ENCODE measurements around the gene STAT3. TPM values are rescaled to one million over a fixed set of nuclear protein-coding genes. Genes with fewer than 3 reads are reported as not detected.

The STAT3 gene
- total and polyA plus RNA-seq, 9 of the 15 experiments (the other 6 are each of a cell fraction or from before 2014, with no cell fraction given) = 90.0 to 179 (median 114) TPM

DNA sequence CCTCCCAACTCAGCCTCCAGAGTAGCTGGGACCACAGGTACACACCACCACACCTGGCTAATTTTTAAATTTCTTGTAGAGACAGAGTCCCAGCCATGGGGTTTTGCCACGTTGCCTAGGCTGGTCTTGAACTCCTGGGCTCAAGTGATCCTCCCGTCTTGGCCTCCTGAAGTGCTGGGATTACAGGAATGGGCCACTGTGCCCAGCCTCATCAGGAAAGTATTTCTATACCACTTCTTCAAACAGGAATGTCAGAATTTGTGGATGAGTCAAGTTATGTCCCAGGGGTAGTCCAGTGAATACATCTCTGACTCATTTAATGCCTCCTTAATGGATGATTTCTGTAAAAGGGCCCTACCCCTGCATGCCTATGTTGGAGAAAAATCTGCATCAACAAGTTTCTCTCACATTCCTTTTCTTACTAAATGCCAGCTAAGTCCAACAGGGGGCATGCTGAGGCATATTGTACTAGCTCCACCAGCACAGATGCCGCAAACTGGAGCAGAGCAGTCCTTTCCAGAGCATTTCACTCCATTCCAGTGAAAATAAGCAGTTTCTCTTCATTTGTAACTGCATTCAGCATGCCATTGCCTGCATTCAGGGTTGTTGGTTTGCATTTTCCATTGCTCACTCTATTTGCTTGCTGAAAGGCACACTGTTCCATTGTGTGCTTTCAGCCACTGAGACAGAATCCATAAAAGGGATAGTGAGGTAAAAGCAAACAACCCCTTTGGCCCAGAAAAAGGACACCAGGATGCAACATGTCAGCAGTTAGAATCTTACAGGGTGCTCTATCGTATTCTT is 40.1 kb upstream of the STAT3 start (continued):
- TF ChIP-seq, protein P1, sequence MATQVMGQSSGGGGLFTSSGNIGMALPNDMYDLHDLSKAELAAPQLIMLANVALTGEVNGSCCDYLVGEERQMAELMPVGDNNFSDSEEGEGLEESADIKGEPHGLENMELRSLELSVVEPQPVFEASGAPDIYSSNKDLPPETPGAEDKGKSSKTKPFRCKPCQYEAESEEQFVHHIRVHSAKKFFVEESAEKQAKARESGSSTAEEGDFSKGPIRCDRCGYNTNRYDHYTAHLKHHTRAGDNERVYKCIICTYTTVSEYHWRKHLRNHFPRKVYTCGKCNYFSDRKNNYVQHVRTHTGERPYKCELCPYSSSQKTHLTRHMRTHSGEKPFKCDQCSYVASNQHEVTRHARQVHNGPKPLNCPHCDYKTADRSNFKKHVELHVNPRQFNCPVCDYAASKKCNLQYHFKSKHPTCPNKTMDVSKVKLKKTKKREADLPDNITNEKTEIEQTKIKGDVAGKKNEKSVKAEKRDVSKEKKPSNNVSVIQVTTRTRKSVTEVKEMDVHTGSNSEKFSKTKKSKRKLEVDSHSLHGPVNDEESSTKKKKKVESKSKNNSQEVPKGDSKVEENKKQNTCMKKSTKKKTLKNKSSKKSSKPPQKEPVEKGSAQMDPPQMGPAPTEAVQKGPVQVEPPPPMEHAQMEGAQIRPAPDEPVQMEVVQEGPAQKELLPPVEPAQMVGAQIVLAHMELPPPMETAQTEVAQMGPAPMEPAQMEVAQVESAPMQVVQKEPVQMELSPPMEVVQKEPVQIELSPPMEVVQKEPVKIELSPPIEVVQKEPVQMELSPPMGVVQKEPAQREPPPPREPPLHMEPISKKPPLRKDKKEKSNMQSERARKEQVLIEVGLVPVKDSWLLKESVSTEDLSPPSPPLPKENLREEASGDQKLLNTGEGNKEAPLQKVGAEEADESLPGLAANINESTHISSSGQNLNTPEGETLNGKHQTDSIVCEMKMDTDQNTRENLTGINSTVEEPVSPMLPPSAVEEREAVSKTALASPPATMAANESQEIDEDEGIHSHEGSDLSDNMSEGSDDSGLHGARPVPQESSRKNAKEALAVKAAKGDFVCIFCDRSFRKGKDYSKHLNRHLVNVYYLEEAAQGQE (IDR thresholded peaks at IDR 0.05; ENCODE audit: borderline replicate concordance) = peak; percentile 93
- TF ChIP-seq, protein P1 (CRISPR knock-in tag; IDR thresholded peaks at IDR 0.05; ENCODE audit: low read depth) = no peak
- TF ChIP-seq ZNF384 (IDR thresholded peaks at IDR 0.05; ENCODE audit: low read depth, low read length) = peak; percentile 32; the same call in 1 of the 2 replicates
